AG04450 (cell line): ENCODE data around the gene ZDHHC14. TPM values are rescaled to one million over a fixed set of nuclear protein-coding genes. Genes with fewer than 3 reads are reported as not detected.

Experiments
- CTCF ChIA-PET: fragments of 300-600, 350-600 bp; formaldehyde crosslinking; extraction: SDS; loops from one replicate; lab custom pipeline; 2022; ENCODE audit warnings: antibody characterized with exemption, inconsistent platforms; lab: Charles Lee
- POLR2A ChIA-PET: fragments of 350-600 bp; formaldehyde crosslinking; extraction: SDS; loops from one replicate; lab custom pipeline; 2021; ENCODE audit warnings: antibody characterized with exemption, inconsistent platforms; lab: Yijun Ruan, JAX
- DNase-seq: peaks from one replicate; pipeline ENCODE4 v3.0.0-alpha.2; 2011; ENCODE audit warnings: low read depth, low spot score
- H3K27ac ChIP-seq: one replicate; pipeline ENCODE4 v1.5.1; 2012; ENCODE audit warnings: low read depth, low read length, control low read depth
- H3K27me3 ChIP-seq: one replicate; pipeline ENCODE4 v1.6.0; 2012; ENCODE audit warnings: low read length; ENCODE audit not compliant: control insufficient read depth, insufficient read depth
- H3K4me3 ChIP-seq: 2 replicates; pipeline ENCODE4 v1.5.1; 2011; ENCODE audit warnings: mild to moderate bottlenecking, low read depth, low read length, control low read depth
- H3K9me3 ChIP-seq: 2 replicates; pipeline ENCODE4 v1.5.1; 2012; ENCODE audit warnings: low read length; ENCODE audit not compliant: control insufficient read depth, insufficient read depth
- CTCF ChIP-seq: IDR thresholded peaks from 2 replicates; pipeline ENCODE4 v1.5.1; 2011; ENCODE audit warnings: low read depth, low read length, control low read depth, inconsistent platforms
- polyA plus RNA-seq: library from polyadenylated mRNA; depleted of rRNA; stranded (reverse); fragments of >200 nt; gene quantifications from 2 replicates; pipeline ENCODE4 v1.2.3, GENCODE V29; 2011

Gene ZDHHC14
- polyA plus RNA-seq, 1 experiment = 2.2 TPM

GRCh38 chr6:157665180-157665579 lies 284.2 kb downstream of the ZDHHC14 start:
- ChIA-PET CTCF (interaction anchor here (1.0 to 7.1 kb wide), 3 partner anchors 124 to 349 kb away, joined by 3 to 109 read pairs (median 18); partner anchors contain the start of gene TMEM242), POLR2A (interaction anchor here (1.8 kb wide), 1 partner anchor 342 kb away, joined by 7 read pairs; the partner anchor contains the start of gene TMEM242)
- Histone ChIP-seq H3K27ac (no peak overlapping the region), H3K9me3 (no peaks in the 10 kb centered on the region), H3K4me3 (no peak overlapping the region), H3K27me3 (no peaks in the 10 kb centered on the region)
- no peak for DNase-seq
- no peak for TF ChIP-seq CTCF

GRCh38 chr6:157666729-157667128 lies 285.7 kb downstream of the ZDHHC14 start:
- no peak for DNase-seq
- H3K27me3 ChIP-seq = no peaks in the 10 kb centered on the region

GRCh38 chr6:157667211-157668008 lies 286.4 kb downstream of the ZDHHC14 start:
- CTCF ChIA-PET = interaction anchor here (0.6 to 7.1 kb wide), 39 partner anchors 9 to 456 kb away, joined by 3 to 109 read pairs (median 4); partner anchors contain the start of gene TMEM242
- DNase-seq = no peak
- TF ChIP-seq CTCF = peak; percentile 91
- H3K4me3 ChIP-seq = no peak overlapping the region
- H3K27ac ChIP-seq = no peak overlapping the region
- no peaks in the 10 kb centered on the region for H3K9me3 ChIP-seq
- H3K27me3 ChIP-seq = no peaks in the 10 kb centered on the region
- POLR2A ChIA-PET = no interaction called here

More at GRCh38 chr6:157666729-157667128, 285.7 kb downstream of the ZDHHC14 start:
- no peaks in the 10 kb centered on the region for H3K9me3 ChIP-seq
- no peak overlapping the region for H3K4me3 ChIP-seq
- POLR2A ChIA-PET = interaction anchor here (1.8 kb wide), 1 partner anchor 343 kb away, joined by 7 read pairs; the partner anchor contains the start of gene TMEM242
- no peak overlapping the region for H3K27ac ChIP-seq
- CTCF ChIA-PET = interaction anchor here (0.6 to 7.1 kb wide), 27 partner anchors 10 to 407 kb away, joined by 3 to 109 read pairs (median 4); partner anchors contain the start of gene TMEM242
- no peak for TF ChIP-seq CTCF

- TF ChIP-seq CTCF = 0 out of 2 replicates have a peak, but pooled peaks have one; percentile 1
- no peak overlapping the region for H3K27ac ChIP-seq
- no peak for DNase-seq
- CTCF ChIA-PET = interaction anchor here (0.6 to 7.1 kb wide), 22 partner anchors 8 to 815 kb away, joined by 3 to 109 read pairs (median 4); partner anchors contain the start of gene TMEM242
- POLR2A ChIA-PET = no interaction called here
- H3K27me3 ChIP-seq = no peaks in the 10 kb centered on the region
- H3K4me3 ChIP-seq = no peak overlapping the region
- H3K9me3 ChIP-seq = no peaks in the 10 kb centered on the region
These were observed 287.0 kb downstream of the ZDHHC14 start for GRCh38 chr6:157668009-157668401.
